Parathyroid adenoma (tissue), 2 donors: ENCODE data around the gene PKNOX2.

Experiments used
- H2AFZ ChIP-seq: fragments of 300-600 bp; sonication (generic); one replicate; pipeline ENCODE4 v1.7.0; 2017; ENCODE audit warnings: antibody characterized with exemption, mild to moderate bottlenecking
- H3K27ac ChIP-seq: fragments of 300-600 bp; sonication (generic); one replicate; pipeline ENCODE4 v1.7.0; 2017
- H3K27me3 ChIP-seq: fragments of 300-600 bp; sonication (generic); one replicate; pipeline ENCODE4 v1.7.0; 2017; ENCODE audit warnings: low read length; ENCODE audit not compliant: control insufficient read depth, insufficient read depth
- H3K36me3 ChIP-seq: fragments of 300-600 bp; sonication (generic); one replicate; pipeline ENCODE4 v1.7.0; 2017; ENCODE audit warnings: low read length; ENCODE audit not compliant: control insufficient read depth, insufficient read depth
- H3K4me1 ChIP-seq: fragments of 300-600 bp; sonication (generic); one replicate; pipeline ENCODE4 v1.7.0; 2017; ENCODE audit warnings: control low read depth
- H3K4me2 ChIP-seq: fragments of 300-600 bp; sonication (generic); one replicate; pipeline ENCODE4 v1.7.0; 2017; ENCODE audit warnings: low read length
- H3K4me3 ChIP-seq: fragments of 300-600 bp; sonication (generic); one replicate; pipeline ENCODE4 v1.7.0; 2017; ENCODE audit warnings: low read depth, low read length
- H3K79me2 ChIP-seq: fragments of 300-600 bp; sonication (generic); one replicate; pipeline ENCODE4 v1.7.0; 2017; ENCODE audit warnings: control low read depth
- H3K9ac ChIP-seq: fragments of 300-600 bp; sonication (generic); one replicate; pipeline ENCODE4 v1.7.0; 2017; ENCODE audit warnings: mild to moderate bottlenecking
- H3K9me3 ChIP-seq: fragments of 300-600 bp; sonication (generic); one replicate; pipeline ENCODE4 v1.7.0; 2017; ENCODE audit warnings: low read length; ENCODE audit not compliant: control insufficient read depth
- TF ChIP-seq, protein P1 (sequence below): fragments of 300-600 bp; sonication (generic); IDR thresholded peaks from one replicate; pipeline ENCODE4 v1.7.0; 2017; ENCODE audit warnings: antibody characterized with exemption, mild to moderate bottlenecking
- donor health status: primary hyperparathyroidism.

The PKNOX2 gene

GRCh38 chr11:125343086-125343717, 178.7 kb downstream of the PKNOX2 start:
- H3K27me3 ChIP-seq: no peaks in the 10 kb centered on the region
- H3K9ac ChIP-seq: no peak overlapping the region
- no peak overlapping the region for H2AFZ ChIP-seq
- no peaks in the 10 kb centered on the region for H3K4me1 ChIP-seq
- H3K9me3 ChIP-seq: no peaks in the 10 kb centered on the region
- H3K27ac ChIP-seq: no peak overlapping the region
- TF ChIP-seq, protein P1, sequence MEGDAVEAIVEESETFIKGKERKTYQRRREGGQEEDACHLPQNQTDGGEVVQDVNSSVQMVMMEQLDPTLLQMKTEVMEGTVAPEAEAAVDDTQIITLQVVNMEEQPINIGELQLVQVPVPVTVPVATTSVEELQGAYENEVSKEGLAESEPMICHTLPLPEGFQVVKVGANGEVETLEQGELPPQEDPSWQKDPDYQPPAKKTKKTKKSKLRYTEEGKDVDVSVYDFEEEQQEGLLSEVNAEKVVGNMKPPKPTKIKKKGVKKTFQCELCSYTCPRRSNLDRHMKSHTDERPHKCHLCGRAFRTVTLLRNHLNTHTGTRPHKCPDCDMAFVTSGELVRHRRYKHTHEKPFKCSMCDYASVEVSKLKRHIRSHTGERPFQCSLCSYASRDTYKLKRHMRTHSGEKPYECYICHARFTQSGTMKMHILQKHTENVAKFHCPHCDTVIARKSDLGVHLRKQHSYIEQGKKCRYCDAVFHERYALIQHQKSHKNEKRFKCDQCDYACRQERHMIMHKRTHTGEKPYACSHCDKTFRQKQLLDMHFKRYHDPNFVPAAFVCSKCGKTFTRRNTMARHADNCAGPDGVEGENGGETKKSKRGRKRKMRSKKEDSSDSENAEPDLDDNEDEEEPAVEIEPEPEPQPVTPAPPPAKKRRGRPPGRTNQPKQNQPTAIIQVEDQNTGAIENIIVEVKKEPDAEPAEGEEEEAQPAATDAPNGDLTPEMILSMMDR: no peak
- H3K4me3 ChIP-seq: no peak overlapping the region
- H3K36me3 ChIP-seq: no peaks in the 10 kb centered on the region
- no peak overlapping the region for H3K4me2 ChIP-seq
- no peaks in the 10 kb centered on the region for H3K79me2 ChIP-seq

DNA sequence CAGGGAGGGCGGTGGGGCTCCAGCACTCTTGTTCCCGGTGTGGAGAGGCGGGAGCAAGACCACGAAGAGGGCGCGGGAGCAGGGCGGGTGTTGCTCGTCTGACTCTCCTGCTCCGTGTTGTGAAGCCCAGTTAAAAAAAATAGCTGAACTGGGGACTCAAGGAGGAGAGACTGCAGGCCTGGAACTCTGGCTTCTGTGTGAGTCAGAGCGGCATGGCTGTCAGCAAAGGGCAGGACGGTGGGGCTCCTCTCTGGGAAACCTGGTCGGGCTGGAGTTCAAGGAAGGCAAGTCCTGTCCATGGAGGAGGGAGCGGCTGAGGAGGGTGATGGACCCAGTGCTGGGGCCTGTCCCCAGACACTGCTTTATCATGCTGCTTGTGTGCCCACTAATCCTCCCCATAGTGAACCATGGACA, 179.2 kb downstream of the PKNOX2 start:
- TF ChIP-seq, protein P1: no peak
- Histone ChIP-seq H3K4me2 (no peak overlapping the region), H2AFZ (no peak overlapping the region), H3K9ac (no peak overlapping the region), H3K27me3 (no peaks in the 10 kb centered on the region), H3K4me3 (no peak overlapping the region), H3K4me1 (no peaks in the 10 kb centered on the region), H3K36me3 (no peaks in the 10 kb centered on the region), H3K9me3 (no peaks in the 10 kb centered on the region), H3K27ac (no peak overlapping the region), H3K79me2 (no peaks in the 10 kb centered on the region)

DNA sequence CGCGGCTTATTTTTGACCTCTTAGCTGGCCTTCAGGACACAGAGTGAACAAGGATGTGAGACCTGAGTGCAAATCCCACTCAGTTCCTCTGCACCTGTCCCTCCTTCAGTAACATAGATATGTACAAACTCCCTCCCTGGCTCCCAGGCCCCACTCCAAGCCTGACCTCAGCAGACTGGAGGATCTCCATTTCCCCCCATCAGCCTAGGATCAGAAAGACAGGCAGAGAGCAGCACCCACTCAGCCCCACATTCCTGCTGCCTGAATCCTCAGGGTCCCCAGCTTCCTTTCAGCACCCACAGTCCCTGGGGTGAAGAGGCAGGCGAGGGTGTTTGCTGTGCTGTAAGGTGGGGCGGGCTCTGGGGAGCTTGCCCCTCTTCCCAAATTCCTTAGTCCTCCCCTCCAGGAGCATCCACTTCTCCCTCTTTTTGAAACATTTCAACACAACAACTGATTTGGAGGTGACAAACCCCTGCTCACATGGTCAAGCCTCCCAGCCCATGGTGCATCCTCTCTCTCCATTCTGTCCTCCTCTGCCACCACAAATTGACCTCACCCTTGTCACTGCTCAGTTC, 180.4 kb downstream of the PKNOX2 start:
- H3K9me3 ChIP-seq: no peaks in the 10 kb centered on the region
- no peak overlapping the region for H3K4me3 ChIP-seq
- no peaks in the 10 kb centered on the region for H3K36me3 ChIP-seq
- H2AFZ ChIP-seq: no peak overlapping the region
- H3K4me1 ChIP-seq: no peaks in the 10 kb centered on the region
- no peaks in the 10 kb centered on the region for H3K27me3 ChIP-seq
- no peak overlapping the region for H3K27ac ChIP-seq
- no peaks in the 10 kb centered on the region for H3K79me2 ChIP-seq
- H3K4me2 ChIP-seq: no peak overlapping the region
- no peak overlapping the region for H3K9ac ChIP-seq
- TF ChIP-seq, protein P1: no peak

GRCh38 chr11:125345421-125346178, 181.0 kb downstream of the PKNOX2 start:
- Histone ChIP-seq H3K9ac (no peak overlapping the region), H2AFZ (no peak overlapping the region), H3K79me2 (no peaks in the 10 kb centered on the region), H3K4me3 (no peak overlapping the region), H3K27ac (no peak overlapping the region), H3K36me3 (no peaks in the 10 kb centered on the region), H3K9me3 (no peaks in the 10 kb centered on the region), H3K4me1 (no peaks in the 10 kb centered on the region), H3K4me2 (no peak overlapping the region), H3K27me3 (no peaks in the 10 kb centered on the region)
- TF ChIP-seq, protein P1: peak; percentile 75
